HepG2 (cell line): ENCODE measurements around the gene CCNB3. TPM values are rescaled to one million over a fixed set of nuclear protein-coding genes. Genes with fewer than 3 reads are reported as not detected.

Source experiments
- ATAC-seq: fragments of 200-7000 bp; cut with Tn5 transposase; 3 replicates; pipeline ENCODE4 v1.9.1; 2020; ENCODE audit warnings: mild to moderate bottlenecking, moderate library complexity
- BruUV-seq: library from RNA; stranded (reverse); fragments of 400-500 nt; replicated peaks from 2 replicates; lab custom pipeline; 2021; lab: Mats Ljungman, UMichigan
- CTCF ChIA-PET: fragments of 300-600 bp; formaldehyde crosslinking; extraction: SDS; loops from one replicate; lab custom pipeline; 2021; ENCODE audit warnings: low total read pairs, inconsistent platforms, low intra/inter-chr PET ratio; lab: Yijun Ruan, JAX
- POLR2A ChIA-PET: fragments of 350-600 bp; sonication (Branson Sonifier 250); formaldehyde crosslinking; loops from one replicate; lab custom pipeline; 2020; ENCODE audit warnings: antibody characterized with exemption, inconsistent platforms; lab: Yijun Ruan, JAX
- DNase-seq: peaks from one replicate; pipeline ENCODE4 v3.0.0-alpha.2; 2015; ENCODE audit warnings: low spot score
- FAIRE-seq: peaks from 3 replicates; lab custom pipeline; 2011; peaks lifted over from hg19 to GRCh38; lab: Jason Lieb, UNC
- H2AFZ ChIP-seq: one replicate; pipeline ENCODE4 v1.6.1; 2011; ENCODE audit warnings: low read length, inconsistent platforms
- H3K27ac ChIP-seq: fragments of 300-600 bp; 3 replicates; pipeline ENCODE4 v1.8.0; 2011; ENCODE audit warnings: mixed run types, mild to moderate bottlenecking, mixed read lengths, low read length, inconsistent platforms; ENCODE audit not compliant: insufficient read depth; ENCODE audit errors: extremely low read length
- H3K27me3 ChIP-seq, 2 experiments: fragments of 200-600 bp in 1 of 2; 2 replicates in 1 of 2; 3 replicates in 1 of 2; pipeline versions ENCODE4 v1.6.0 to v1.8.0; 2011; ENCODE audit warnings: low read length in 2 of 2, mild to moderate bottlenecking in 2 of 2, moderate library complexity in 2 of 2, inconsistent platforms in 1 of 2; ENCODE audit not compliant: insufficient read depth in 2 of 2, control insufficient read depth in 1 of 2
- H3K36me3 ChIP-seq, 2 experiments: fragments of 200-600 bp in 1 of 2; replicated peaks in 1 of 2; 2 replicates in 1 of 2; 3 replicates in 1 of 2; pipeline versions ENCODE4 v1.5.1 to v1.8.0; 2011; ENCODE audit warnings: low read length in 2 of 2, inconsistent platforms in 1 of 2; ENCODE audit not compliant: insufficient read depth in 2 of 2, control insufficient read depth in 1 of 2
- H3K4me1 ChIP-seq: 2 replicates; pipeline ENCODE4 v1.5.1; 2012; ENCODE audit warnings: low read length, inconsistent platforms; ENCODE audit not compliant: insufficient read depth
- H3K4me2 ChIP-seq: 2 replicates; pipeline ENCODE4 v1.6.0; 2011; ENCODE audit warnings: low read depth, low read length, inconsistent platforms
- H3K4me3 ChIP-seq, 3 experiments: fragments of 200-600 bp in 1 of 3; sonication (generic), shearing (Covaris generic) in 1 of 3; replicated peaks in 1 of 3; 2 replicates each; pipeline ENCODE4 v1.5.1; 2011 to 2016; ENCODE audit warnings: low read length in 3 of 3, inconsistent platforms in 2 of 3, low read depth in 2 of 3, mild to moderate bottlenecking in 2 of 3, control low read depth in 1 of 3, mixed read lengths in 1 of 3; ENCODE audit not compliant: insufficient read depth in 1 of 3
- H3K79me2 ChIP-seq: one replicate; pipeline ENCODE4 v1.6.1; 2011; ENCODE audit warnings: low read length, inconsistent platforms; ENCODE audit not compliant: insufficient read depth
- H3K9ac ChIP-seq: 2 replicates; pipeline ENCODE4 v1.6.0; 2011; ENCODE audit warnings: mild to moderate bottlenecking, low read depth, low read length, inconsistent platforms; ENCODE audit not compliant: insufficient read depth
- H3K9me3 ChIP-seq: 2 replicates; pipeline ENCODE4 v1.5.1; 2012; ENCODE audit warnings: mild to moderate bottlenecking, low read length
- H4K20me1 ChIP-seq: 2 replicates; pipeline ENCODE4 v1.6.0; 2011; ENCODE audit warnings: inconsistent platforms, mild to moderate bottlenecking, low read length, moderate library complexity; ENCODE audit not compliant: insufficient read depth
- EED ChIP-seq: sonication (generic); formaldehyde crosslinking; IDR thresholded peaks from 2 replicates; pipeline ENCODE4 v1.5.0; 2020; ENCODE audit warnings: mild to moderate bottlenecking, missing genetic modification reagents
- FOSL2 ChIP-seq: sonication (generic); formaldehyde crosslinking; IDR thresholded peaks from 2 replicates; pipeline ENCODE4 v1.4.0; 2020; ENCODE audit warnings: missing genetic modification reagents
- MAFF ChIP-seq: IDR thresholded peaks from 2 replicates; pipeline ENCODE4 v1.6.1; 2011; ENCODE audit warnings: low read depth, low read length, improper control_type of control experiment
- MAFK ChIP-seq, 2 experiments: IDR thresholded peaks in 1 of 2; conservative IDR thresholded peaks in 1 of 2; 2 replicates each; pipeline ENCODE4 v1.6.1; 2011; ENCODE audit warnings: improper control_type of control experiment in 2 of 2, low read length in 2 of 2
- POLR2AphosphoS2 ChIP-seq: IDR thresholded peaks from 2 replicates; pipeline ENCODE4 v1.6.1; 2011; ENCODE audit warnings: low read depth, low read length, improper control_type of control experiment
- RARA ChIP-seq: IDR thresholded peaks from 2 replicates; pipeline ENCODE4 v1.6.1; 2016; ENCODE audit warnings: missing genetic modification reagents, missing compliant biosample characterization
- ZNF562 ChIP-seq: sonication (generic); formaldehyde crosslinking; IDR thresholded peaks from 2 replicates; pipeline ENCODE4 v1.8.0; 2022; ENCODE audit warnings: missing genetic modification reagents, borderline replicate concordance
- ZNF770 ChIP-seq: sonication (generic); formaldehyde crosslinking; IDR thresholded peaks from 2 replicates; pipeline ENCODE4 v1.5.0; 2020; ENCODE audit warnings: mild to moderate bottlenecking, missing genetic modification reagents
- WGBS: methylation state at CpG from one replicate; pipeline ENCODE4 v1.1.6; 2017; ENCODE audit warnings: low lambda C conversion rate; 5-methylcytosine and 5-hydroxymethylcytosine counted together
- in situ Hi-C: cut with HindIII; loops from 2 replicates; pipeline ENCODE4 v1.10.0; 2017; ENCODE audit warnings: low pct_unique_long_range_greater_than_20kb; ENCODE audit not compliant: extremely low pct_ligation_motif_present
- intact Hi-C: fragments of 100-400 bp; cut with micrococcal nuclease; formaldehyde crosslinking; loops from one replicate; pipeline ENCODE4 v1.10.0; 2022; ENCODE audit not compliant: unreplicated experiment
- polyA plus RNA-seq, 8 experiments: library from polyadenylated mRNA; depleted of rRNA in 3 of 8; stranded (reverse) in 7 of 8; unstranded in 1 of 8; fragments of >200 nt; fragmentation: Illumina TruSeq in 4 of 8; extraction: Trizol in 4 of 8; gene quantifications; 2 replicates each; pipeline versions ENCODE4 v1.2.1 to v1.2.3, GENCODE V29; 2011 to 2016; ENCODE audit warnings: low read depth in 4 of 8, missing spikeins in 1 of 8, mixed read lengths in 1 of 8; ENCODE audit not compliant: insufficient read depth in 1 of 8
- total RNA-seq, 5 experiments: library from RNA; depleted of rRNA; stranded (reverse); fragments of >200 nt; fragmentation: Illumina TruSeq; extraction: Trizol; gene quantifications; 2 replicates each; pipeline ENCODE4 v1.2.3, GENCODE V29; 2016; ENCODE audit warnings: low read depth in 1 of 5
- TF ChIP-seq, protein P1 (sequence below): sonication (generic); formaldehyde crosslinking; IDR thresholded peaks from 2 replicates; pipeline ENCODE4 v1.4.0; 2020; ENCODE audit warnings: missing genetic modification reagents

The CCNB3 gene
- total and polyA plus RNA-seq, 2 of the 13 experiments (the other 11 are each of a cell fraction or from before 2014, with no cell fraction given) = 0.04 to 0.07 TPM

- WGBS = 97% methylated on average over 4 of the region's 4 CpGs
- intact Hi-C loops = no loop called here
- Histone ChIP-seq H4K20me1 (no peaks in the 10 kb centered on the region), H3K4me1 (peaks cover 52% of the 10 kb centered on the region), H3K4me3 (no peak overlapping the region), H3K36me3 (no peaks in the 10 kb centered on the region), H3K9ac (no peak overlapping the region), H3K79me2 (no peaks in the 10 kb centered on the region), H3K27me3 (no peaks in the 10 kb centered on the region), H3K4me2 (no peak overlapping the region), H3K9me3 (no peaks in the 10 kb centered on the region), H3K27ac (no peak overlapping the region), H2AFZ (no peak overlapping the region)
- in situ Hi-C loops = no loop called here
- DNase-seq = no peak
- no peak for ATAC-seq
- TF ChIP-seq FOSL2 (CRISPR knock-in tag) = peak; percentile 35; the same call in 1 of the 2 replicates
- no peak for TF ChIP-seq ZNF562 (CRISPR knock-in tag)
- TF ChIP-seq ZNF770 (CRISPR knock-in tag) = 0 out of 2 replicates have a peak, but pooled peaks have one; percentile 31
- no peak for TF ChIP-seq EED (CRISPR knock-in tag)
- TF ChIP-seq POLR2AphosphoS2 = no peak
- TF ChIP-seq RARA = no peak
- CTCF ChIA-PET = no interaction called here
- POLR2A ChIA-PET = no interaction called here
- BruUV-seq = no TSS peak
- FAIRE-seq = no peak
Measured at GRCh38 chrX:50157545-50158135, 46.9 kb upstream of the CCNB3 start.

DNA sequence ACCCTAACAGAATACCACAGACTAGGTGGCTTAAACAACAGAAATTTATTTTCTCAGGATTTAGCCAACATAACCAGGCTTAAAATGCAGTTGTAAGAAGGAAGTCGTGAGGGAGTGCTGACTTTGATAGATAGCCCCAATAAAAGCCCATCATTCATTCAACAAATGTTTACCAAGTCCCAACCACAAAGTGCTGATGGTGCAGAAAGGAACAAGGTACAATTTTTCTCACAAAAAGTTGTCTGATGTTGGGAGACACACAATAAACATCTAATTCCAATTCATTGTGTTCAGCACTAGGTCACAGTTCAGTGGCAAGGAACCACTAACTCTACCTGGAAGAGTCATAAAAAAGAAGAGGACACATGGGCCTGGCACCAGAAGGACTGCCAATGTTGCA, 46.0 kb upstream of the CCNB3 start:
- no peaks in the 10 kb centered on the region for H3K27me3 ChIP-seq
- 100% methylated on average over 1 of the region's 1 CpG for WGBS
- CTCF ChIA-PET = no interaction called here

More for the DNA sequence above, 46.0 kb upstream of the CCNB3 start:
- no peak for FAIRE-seq
- no peak for ATAC-seq
- no TSS peak for BruUV-seq
- intact Hi-C loops = no loop called here
- Histone ChIP-seq H3K9me3 (no peaks in the 10 kb centered on the region), H3K9ac (no peak overlapping the region), H3K36me3 (no peaks in the 10 kb centered on the region), H3K4me2 (no peak overlapping the region), H3K27ac (no peak overlapping the region), H3K4me3 (no peak overlapping the region), H2AFZ (no peak overlapping the region), H3K79me2 (no peaks in the 10 kb centered on the region), H4K20me1 (no peaks in the 10 kb centered on the region), H3K4me1 (peaks cover 43% of the 10 kb centered on the region)
- POLR2A ChIA-PET = no interaction called here
- DNase-seq = no peak
- in situ Hi-C loops = no loop called here
- peak; percentile 76 for TF ChIP-seq MAFF
- TF ChIP-seq MAFK (conservative IDR thresholded peaks at IDR 0.05 in 1 of 2, IDR thresholded peaks at IDR 0.05 in 1 of 2; ENCODE audit: low read length in 2 of 2) = peak; percentile 63 to 82
- TF ChIP-seq, protein P1, sequence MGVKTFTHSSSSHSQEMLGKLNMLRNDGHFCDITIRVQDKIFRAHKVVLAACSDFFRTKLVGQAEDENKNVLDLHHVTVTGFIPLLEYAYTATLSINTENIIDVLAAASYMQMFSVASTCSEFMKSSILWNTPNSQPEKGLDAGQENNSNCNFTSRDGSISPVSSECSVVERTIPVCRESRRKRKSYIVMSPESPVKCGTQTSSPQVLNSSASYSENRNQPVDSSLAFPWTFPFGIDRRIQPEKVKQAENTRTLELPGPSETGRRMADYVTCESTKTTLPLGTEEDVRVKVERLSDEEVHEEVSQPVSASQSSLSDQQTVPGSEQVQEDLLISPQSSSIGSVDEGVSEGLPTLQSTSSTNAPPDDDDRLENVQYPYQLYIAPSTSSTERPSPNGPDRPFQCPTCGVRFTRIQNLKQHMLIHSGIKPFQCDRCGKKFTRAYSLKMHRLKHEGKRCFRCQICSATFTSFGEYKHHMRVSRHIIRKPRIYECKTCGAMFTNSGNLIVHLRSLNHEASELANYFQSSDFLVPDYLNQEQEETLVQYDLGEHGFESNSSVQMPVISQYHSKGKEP (CRISPR knock-in tag) = no peak
- TF ChIP-seq, all 625 proteins: peak for 2
